B cell (primary cell): ENCODE results near the gene PACSIN1. TPM values are rescaled to one million over a fixed set of nuclear protein-coding genes. Genes with fewer than 3 reads are reported as not detected.

Source experiments
- ATAC-seq: fragments of 200-7000 bp; cut with Tn5 transposase; one replicate; pipeline ENCODE4 v1.10.0; 2021; ENCODE audit warnings: low read depth, mild to moderate bottlenecking, moderate number of reproducible peaks, moderate library complexity
- CTCF ChIA-PET: fragments of 350-600 bp; sonication (Branson Sonifier 250); formaldehyde crosslinking; loops from one replicate; lab custom pipeline; 2021; ENCODE audit warnings: antibody characterized with exemption, inconsistent platforms; lab: Charles Lee
- POLR2A ChIA-PET: fragments of 350-600 bp; sonication (Branson Sonifier 250); formaldehyde crosslinking; loops from one replicate; lab custom pipeline; 2021; ENCODE audit warnings: antibody characterized with exemption; lab: Charles Lee
- DNase-seq: peaks from one replicate; pipeline ENCODE4 v3.0.0; 2013
- H2AFZ ChIP-seq: 2 replicates; pipeline ENCODE4 v1.6.1; 2012; ENCODE audit warnings: mild to moderate bottlenecking, low read depth, low read length; ENCODE audit not compliant: insufficient read depth, poor library complexity, severe bottlenecking
- H3K27ac ChIP-seq, 2 donors: 1 replicate in 1 of 2; 2 replicates in 1 of 2; pipeline ENCODE4 v1.5.1; 2012 to 2013; ENCODE audit warnings: low read length in 2 of 2, mild to moderate bottlenecking in 2 of 2, moderate library complexity in 1 of 2
- H3K27me3 ChIP-seq, 4 experiments: fragments of 200-600 bp in 1 of 4; sonication (generic) in 1 of 4; replicated peaks in 1 of 4; 1 replicate in 2 of 4; 2 replicates in 2 of 4; pipeline versions ENCODE4 v1.6.1 to v1.7.0; 2013 to 2016; ENCODE audit warnings: low read length in 3 of 4, mild to moderate bottlenecking in 2 of 4, mixed read lengths in 1 of 4, moderate library complexity in 1 of 4; ENCODE audit not compliant: insufficient read depth in 4 of 4, control insufficient read depth in 3 of 4; ENCODE audit errors: control extremely low read depth in 1 of 4
- H3K36me3 ChIP-seq, 2 experiments: replicated peaks in 1 of 2; 1 replicate in 1 of 2; 2 replicates in 1 of 2; pipeline versions ENCODE4 v1.6.1 to v1.7.1; 2013; ENCODE audit warnings: low read length in 1 of 2; ENCODE audit not compliant: insufficient read depth in 2 of 2, control insufficient read depth in 1 of 2; ENCODE audit errors: control extremely low read depth in 1 of 2, extremely low read depth in 1 of 2
- H3K4me1 ChIP-seq, 2 donors: fragments of 200-600 bp in 1 of 2; sonication (generic) in 1 of 2; 1 replicate in 1 of 2; 2 replicates in 1 of 2; pipeline versions ENCODE4 v1.5.1 to v1.6.1; 2013 to 2017; ENCODE audit warnings: low read length in 2 of 2; ENCODE audit not compliant: control insufficient read depth in 2 of 2, insufficient read depth in 2 of 2
- H3K4me2 ChIP-seq: replicated peaks from 2 replicates; pipeline ENCODE3; 2012; ENCODE audit warnings: mild to moderate bottlenecking, low read depth, low read length; ENCODE audit not compliant: poor library complexity, severe bottlenecking
- H3K4me3 ChIP-seq, 5 experiments: fragments of 200-600 bp in 1 of 5; sonication (generic) in 1 of 5; 1 replicate in 3 of 5; 2 replicates in 2 of 5; pipeline versions ENCODE4 v1.5.1 to v1.7.0; 2011 to 2016; ENCODE audit warnings: low read length in 4 of 5, mild to moderate bottlenecking in 4 of 5, low read depth in 2 of 5, control low read depth in 1 of 5, moderate library complexity in 1 of 5; ENCODE audit not compliant: insufficient read depth in 1 of 5; ENCODE audit errors: control extremely low read depth in 1 of 5, extremely low read depth in 1 of 5
- H3K79me2 ChIP-seq: fragments of 200-600 bp; sonication (generic); one replicate; pipeline ENCODE4 v1.6.0; 2016; ENCODE audit warnings: low read length; ENCODE audit not compliant: control insufficient read depth, insufficient read depth
- H3K9ac ChIP-seq: fragments of 200-600 bp; sonication (generic); 2 replicates; pipeline ENCODE4 v1.6.1; 2017; ENCODE audit warnings: mild to moderate bottlenecking, low read length, moderate library complexity
- H3K9me3 ChIP-seq, 3 donors: one replicate each; pipeline versions ENCODE4 v1.6.1 to v1.7.1; 2013; ENCODE audit warnings: low read length in 2 of 3; ENCODE audit not compliant: control insufficient read depth in 2 of 3, insufficient read depth in 1 of 3; ENCODE audit errors: control extremely low read depth in 1 of 3
- H4K20me1 ChIP-seq: 2 replicates; pipeline ENCODE4 v1.6.0; 2012; ENCODE audit warnings: mild to moderate bottlenecking, low read length; ENCODE audit not compliant: insufficient read depth, control insufficient read depth, poor library complexity, severe bottlenecking
- H3K27ac Mint-ChIP-seq: one replicate; pipeline ENCODE4 v1.8.0; 2021; ENCODE audit warnings: mixed read lengths
- H3K27me3 Mint-ChIP-seq: one replicate; pipeline ENCODE4 v1.8.0; 2021; ENCODE audit warnings: mixed read lengths
- H3K4me1 Mint-ChIP-seq: one replicate; pipeline ENCODE4 v1.8.0; 2021; ENCODE audit warnings: mixed read lengths
- H3K4me3 Mint-ChIP-seq: one replicate; pipeline ENCODE4 v1.8.0; 2021; ENCODE audit warnings: mixed read lengths
- H3K9me3 Mint-ChIP-seq: one replicate; pipeline ENCODE4 v1.8.0; 2022; ENCODE audit warnings: mixed read lengths; ENCODE audit not compliant: insufficient read depth
- CTCF ChIP-seq: fragments of 200-600 bp; IDR thresholded peaks from one replicate; pipeline ENCODE4 v1.8.0; 2022; ENCODE audit warnings: antibody characterized with exemption, mild to moderate bottlenecking
- EZH2 ChIP-seq: IDR thresholded peaks from 2 replicates; pipeline ENCODE4 v1.6.1; 2012; ENCODE audit warnings: borderline replicate concordance, low read depth, mild to moderate bottlenecking, moderate library complexity, low read length; ENCODE audit not compliant: insufficient read depth, poor library complexity, severe bottlenecking
- WGBS: methylation state at CpG from one replicate; pipeline ENCODE4 v1.1.5; 2013; ENCODE audit warnings: missing lambda C conversion rate; ENCODE audit not compliant: insufficient coverage; 5-methylcytosine and 5-hydroxymethylcytosine counted together
- intact Hi-C: fragments of 100-400 bp; cut with micrococcal nuclease; formaldehyde crosslinking; loops from one replicate; pipeline ENCODE4 v1.10.0; 2022
- polyA plus RNA-seq: library from polyadenylated mRNA; depleted of rRNA; stranded (reverse); fragments of >200 nt; gene quantifications from 2 replicates; pipeline ENCODE4 v1.2.3, GENCODE V29; 2012
- total RNA-seq, 2 donors: library from RNA; stranded (reverse); fragments of 120-200 nt in 1 of 2; gene quantifications; 1 replicate in 1 of 2; 2 replicates in 1 of 2; pipeline versions ENCODE4 v1.2.3 to v1.2.4, GENCODE V29; 2013 to 2022

PACSIN1 gene
- total and polyA plus RNA-seq, 2 donors (not counting 1 experiment from before 2014, with no cell fraction given) = 0.18 to 0.20 TPM

- H3K27ac Mint-ChIP-seq = peak within 1 kb of the TSS; percentile 95
- POLR2A ChIA-PET = interaction anchor here (0.5 to 1.8 kb wide), 7 partner anchors 10 to 243 kb away, joined by 3 to 7 read pairs (median 4); partner anchors contain the start of genes HMGA1 and SMIM29
Observed at GRCh38 chr6:34425498-34426410, 40.1 kb upstream of the PACSIN1 start, which contains the start of gene RPS10. Gene RPS10 (minus strand): TSS chr6:34426069. CDS start chr6:34425221, 848 bp downstream.

More at GRCh38 chr6:34425498-34426410, 40.1 kb upstream of the PACSIN1 start, which contains the start of gene RPS10:
- Histone ChIP-seq H3K4me1 (peaks cover 10 to 23% of the 10 kb centered on the region in 2 donors), H3K27ac (peak within 1 kb of the TSS; percentile 77 to 82), H3K4me3 (peak within 1 kb of the TSS; percentile 80 to 94 (median 90)), H3K4me2 (peak within 1 kb of the TSS; percentile 76), H4K20me1 (peaks cover 26% of the 10 kb centered on the region), H3K9ac (peak within 1 kb of the TSS; percentile 95), H3K36me3 (peaks cover 2 to 36% of the 10 kb centered on the region in 2 experiments), H3K79me2 (peaks cover 34% of the 10 kb centered on the region), H3K27me3 (no peaks in the 10 kb centered on the region), H3K9me3 (no peaks in the 10 kb centered on the region), H2AFZ (peak within 1 kb of the TSS; percentile 85)
- peaks cover 21% of the 10 kb centered on the region for H3K4me1 Mint-ChIP-seq
- under 1% methylated on average over 45 of the region's 58 CpGs for WGBS
- no peak for TF ChIP-seq CTCF
- TF ChIP-seq EZH2 = no peak
- no peaks in the 10 kb centered on the region for H3K9me3 Mint-ChIP-seq
- no peaks in the 10 kb centered on the region for H3K27me3 Mint-ChIP-seq
- intact Hi-C loops = loop anchor here (1.0 to 2.0 kb wide), 4 partner anchors 10 to 189 kb away; partner anchors contain the start of genes HMGA1, NUDT3 and SMIM29
- DNase-seq = peak; percentile 94
- H3K4me3 Mint-ChIP-seq = peak within 1 kb of the TSS; percentile 86
- CTCF ChIA-PET = interaction anchor here (0.7 to 4.2 kb wide), 11 partner anchors 10 to 714 kb away, joined by 3 to 30 read pairs (median 7); partner anchors contain the start of gene SMIM29
- ATAC-seq = peak; percentile 99
